Mesenteric fat pad (tissue), 1 donor: ENCODE results near the gene RGPD3. TPM values are rescaled to one million over a fixed set of nuclear protein-coding genes. Genes with fewer than 3 reads are reported as not detected.

Source experiments
- DNase-seq: peaks from one replicate; pipeline ENCODE4 v3.0.0-alpha.2; 2020; ENCODE audit warnings: low spot score
- total RNA-seq: library from RNA; stranded (reverse); fragmentation: NEBNext Ultra II Directional; extraction: Animal tissue kit (Norgen Biotek cat#: 25700); gene quantifications from one replicate; pipeline ENCODE4 v1.2.1, GENCODE V29; 2021
- donor health status: DM: yes; HTN: yes; CAD: no.

The RGPD3 gene
- total RNA-seq, 1 donor from 2014 or later = 0.42 TPM

DNA sequence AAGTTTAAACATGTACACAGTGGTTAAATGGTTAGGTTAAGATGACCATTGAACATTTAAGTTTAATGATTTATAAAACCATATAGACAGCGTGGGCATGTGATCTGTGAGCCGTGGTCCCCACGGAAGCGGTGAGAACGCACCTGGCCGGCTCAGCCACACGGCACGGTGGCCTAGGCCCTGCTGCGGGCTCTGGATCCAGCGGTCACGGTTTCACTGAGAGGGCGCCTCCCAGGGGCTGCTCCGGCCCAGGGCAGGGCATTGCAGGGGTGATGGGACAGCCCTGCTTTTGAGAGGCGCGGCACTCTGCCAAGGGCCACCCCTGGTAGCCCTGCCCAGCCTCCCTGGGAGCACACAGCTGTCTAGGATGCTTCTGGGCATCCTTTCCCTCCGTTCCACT is 124.9 kb downstream of the RGPD3 start:
- no peak for DNase-seq

DNA sequence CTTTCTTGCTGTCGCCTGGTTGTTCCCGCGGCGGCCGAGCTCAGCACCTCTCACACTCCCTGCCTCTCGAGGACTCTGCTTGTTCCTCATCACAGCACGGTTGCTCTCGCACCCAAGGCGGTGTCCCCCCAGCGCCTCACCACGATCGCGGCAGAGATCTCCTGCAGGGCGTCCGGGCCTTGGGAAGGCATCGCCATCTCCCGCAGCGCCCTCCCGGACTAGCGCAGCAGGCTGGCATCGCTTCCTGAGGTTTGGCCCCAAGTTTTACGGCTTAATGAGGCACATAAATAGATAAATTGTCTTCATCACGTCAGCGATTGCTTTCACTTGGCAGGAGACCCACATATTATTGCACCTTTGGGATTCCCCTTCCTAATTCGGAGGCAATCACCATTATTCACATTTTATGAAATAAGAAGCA is 125.4 kb downstream of the RGPD3 start:
- DNase-seq = no peak

DNA sequence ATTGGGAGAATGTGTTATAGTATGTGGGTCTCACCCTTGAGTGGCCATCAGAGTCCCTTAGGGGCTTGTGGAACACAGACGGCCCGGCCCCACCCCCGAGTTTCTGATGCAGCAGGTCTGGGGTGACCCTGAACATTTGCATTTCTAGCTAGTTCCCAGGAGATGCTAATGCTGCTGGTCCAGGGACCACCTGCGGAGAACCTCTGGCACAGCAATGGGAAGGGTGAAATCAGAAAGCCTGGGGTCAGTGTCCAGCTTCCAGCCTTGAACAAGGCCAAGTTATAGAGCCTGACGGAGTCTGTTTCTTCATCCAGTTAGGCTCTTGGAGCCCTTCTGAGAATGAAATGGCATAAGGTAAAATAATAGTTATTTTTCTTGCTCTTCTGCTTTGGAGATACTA is 126.5 kb downstream of the RGPD3 start:
- DNase-seq = no peak

Other genes with a start within 250 kb of the RGPD3 start
- not detected for gene CD8B2, start 19.0 kb upstream of the RGPD3 start, total RNA-seq